Activated gamma-delta T cell treated with anti-CD3 and anti-CD28 coated beads, Interleukin-2, amount 50 U/mL, for 16 hours (primary cell): ENCODE measurements around the gene TRPC6.

Experiments used
- DNase-seq: peaks from one replicate; pipeline ENCODE4 v3.0.0-alpha.2; 2020; ENCODE audit warnings: low read depth

The TRPC6 gene

DNA sequence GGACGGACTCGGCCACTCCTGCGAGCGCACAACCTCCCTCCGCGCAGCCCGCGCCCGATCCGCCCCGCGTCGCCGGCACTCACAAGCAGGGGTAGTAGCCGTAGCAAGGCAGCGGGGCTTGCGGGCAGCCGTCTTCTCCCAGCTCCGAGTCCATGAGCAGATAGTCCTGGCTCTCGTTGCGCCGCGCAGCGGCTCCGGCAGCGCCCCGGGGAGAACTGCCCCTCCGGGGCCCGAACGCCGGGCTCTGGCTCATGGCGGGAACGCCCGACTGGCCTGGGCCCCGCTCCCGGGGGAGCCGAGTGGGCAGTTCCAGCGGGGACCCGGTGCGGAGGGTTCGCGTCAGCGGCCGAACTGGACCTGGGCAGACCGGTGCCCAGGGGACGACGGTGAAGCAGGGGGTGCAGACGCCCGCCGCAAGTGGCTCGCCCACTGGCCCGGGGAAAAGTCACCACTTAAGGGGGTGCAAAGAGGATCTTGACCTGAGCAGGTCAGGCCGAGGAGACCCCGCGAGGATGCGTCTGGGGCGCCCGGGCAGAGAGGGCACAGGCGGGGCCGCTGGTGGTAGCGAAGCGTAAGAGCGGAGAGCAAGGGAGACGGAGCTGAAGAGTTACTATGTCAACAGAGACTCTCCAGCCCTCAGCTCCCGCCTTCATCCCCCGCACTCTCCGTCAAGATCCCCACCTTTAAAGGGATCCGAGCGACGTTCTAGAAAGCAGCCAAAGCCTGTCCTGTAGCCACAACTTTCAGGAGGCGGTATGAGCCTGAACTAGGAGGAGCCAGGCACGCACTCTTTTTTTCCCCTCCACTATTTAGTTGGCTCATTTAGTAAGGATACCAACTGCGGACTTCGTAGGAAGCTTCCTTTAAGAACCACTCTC is at the start of gene TRPC6:
Gene TRPC6, minus strand, starts transcription at position 757 of the 878 bp plus-strand sequence. Its CDS starts 504 bp downstream, at position 253.
- DNase-seq: no peak

DNA sequence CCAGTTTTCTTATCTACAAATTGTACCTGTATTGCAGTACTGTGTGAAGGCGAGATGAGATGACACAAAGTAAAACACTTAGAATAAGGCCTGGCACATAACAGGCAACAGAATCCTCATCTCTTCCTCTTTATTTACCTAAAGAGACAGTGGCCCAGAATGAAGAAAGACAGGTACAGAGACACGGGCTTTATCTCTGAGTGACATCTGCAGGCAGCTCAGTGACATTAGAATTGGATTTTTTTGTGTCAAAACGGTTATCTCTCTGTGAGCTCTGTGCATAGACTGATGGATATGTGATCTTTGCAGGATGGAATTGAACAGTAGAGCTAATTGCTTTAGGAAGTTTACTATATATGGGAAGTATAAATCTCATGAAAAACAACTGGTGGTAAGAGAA is 36.2 kb upstream of the TRPC6 start:
- no peak for DNase-seq

DNA sequence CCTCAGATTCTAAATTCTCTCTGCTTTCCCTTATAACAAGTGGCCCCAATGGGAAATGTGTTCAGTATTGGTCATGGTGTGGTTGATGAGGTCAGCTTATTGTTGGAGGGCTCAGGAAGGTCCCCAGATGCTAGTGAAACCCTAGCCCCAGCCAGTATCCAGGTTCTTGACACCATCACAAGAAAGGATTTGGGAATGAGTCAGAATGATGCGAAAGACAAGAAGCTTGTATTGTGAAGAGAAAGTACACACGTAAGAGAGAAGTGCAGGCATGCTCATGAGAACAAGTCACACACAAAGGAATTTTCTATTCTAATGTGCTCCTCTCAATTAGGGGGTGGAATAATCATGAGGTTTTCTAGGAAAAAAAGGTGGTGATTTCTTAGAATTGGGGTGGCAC is 34.9 kb upstream of the TRPC6 start:
- DNase-seq: no peak

DNA sequence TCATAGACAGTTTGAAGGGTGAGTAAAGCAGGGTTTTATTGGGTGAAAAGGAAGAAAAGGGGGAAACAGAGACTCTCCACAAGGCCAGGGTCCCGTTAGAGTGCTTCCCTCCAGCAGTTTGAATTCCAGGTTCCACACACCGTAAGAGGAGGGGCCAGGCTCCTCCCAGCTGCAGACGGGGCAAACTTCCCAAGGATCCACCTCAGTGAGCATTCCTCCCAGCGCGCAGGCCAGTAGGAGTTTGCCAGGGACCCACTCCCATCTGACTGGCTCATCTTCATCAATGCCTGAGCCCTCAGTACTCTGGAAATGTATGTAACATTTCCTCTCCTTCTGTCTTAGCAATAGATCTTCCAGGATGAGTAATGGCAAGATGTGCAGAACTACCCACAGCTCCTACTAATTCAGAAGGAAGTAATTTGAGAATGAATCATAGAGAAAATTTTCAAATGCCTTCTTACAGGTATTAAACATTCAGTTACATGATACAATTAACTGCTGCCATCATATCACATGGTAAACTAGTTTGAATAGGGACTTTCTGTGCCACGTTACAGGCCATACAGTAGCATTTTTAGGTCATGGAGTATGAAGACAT is 34.0 kb upstream of the TRPC6 start:
- no peak for DNase-seq

DNA sequence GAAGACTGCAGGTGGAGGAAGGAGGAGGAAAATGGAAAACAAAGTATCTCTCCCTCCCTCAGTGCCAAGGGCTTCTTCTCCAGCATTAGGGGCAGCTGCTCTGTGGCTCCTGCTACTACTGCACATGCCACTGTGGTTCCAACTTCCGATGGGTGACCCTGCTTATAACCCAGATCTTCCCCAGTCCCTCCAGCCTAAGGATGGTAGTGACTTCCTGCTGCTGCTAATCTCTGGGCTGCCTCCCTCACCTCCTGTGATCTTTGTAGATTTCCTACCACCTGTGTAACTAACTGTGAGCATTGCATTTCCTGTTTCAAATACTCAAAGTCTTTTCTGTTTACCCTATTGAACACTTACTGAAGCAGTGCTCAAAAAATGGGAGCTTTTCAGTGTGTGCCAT is 28.7 kb upstream of the TRPC6 start:
- DNase-seq: no peak

DNA sequence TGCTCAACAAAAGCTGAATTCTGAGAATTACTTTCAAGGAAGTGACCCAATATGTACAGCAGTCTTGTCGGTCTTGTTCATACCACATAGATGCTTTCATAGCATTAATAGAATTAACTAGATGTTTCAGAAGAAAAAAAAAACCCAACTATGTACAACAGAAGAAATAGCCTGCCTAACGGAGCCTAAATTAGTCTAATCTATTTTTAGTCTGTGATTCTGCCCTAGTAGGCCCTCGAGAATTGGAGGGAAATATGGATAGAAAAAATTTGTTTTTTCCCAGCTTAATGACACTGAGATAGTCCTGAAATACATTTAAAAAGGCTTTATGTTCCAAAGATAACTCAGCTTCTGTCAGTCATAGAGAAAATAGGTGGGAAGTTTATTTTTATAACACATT is 17.1 kb upstream of the TRPC6 start:
- DNase-seq: no peak

DNA sequence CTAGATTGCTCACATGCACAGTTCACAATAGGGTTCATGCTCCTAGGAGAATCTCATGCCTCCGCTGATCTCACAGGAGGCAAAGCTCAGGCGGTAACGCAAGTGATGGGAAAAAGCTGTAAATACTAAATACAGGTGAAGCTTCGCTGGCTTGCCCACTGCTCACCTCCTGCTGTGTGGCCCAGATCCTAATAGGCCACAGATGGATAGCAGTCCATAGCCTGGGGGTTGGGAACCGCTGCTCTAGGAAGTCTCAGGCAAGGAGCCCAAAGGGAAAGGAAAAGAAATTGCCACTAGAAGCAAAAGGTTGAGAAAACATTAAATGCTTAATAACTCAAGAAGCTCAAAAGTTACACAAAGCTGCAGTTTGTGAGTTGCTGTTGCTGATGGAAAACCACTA is 3.2 kb upstream of the TRPC6 start:
- no peak for DNase-seq

DNA sequence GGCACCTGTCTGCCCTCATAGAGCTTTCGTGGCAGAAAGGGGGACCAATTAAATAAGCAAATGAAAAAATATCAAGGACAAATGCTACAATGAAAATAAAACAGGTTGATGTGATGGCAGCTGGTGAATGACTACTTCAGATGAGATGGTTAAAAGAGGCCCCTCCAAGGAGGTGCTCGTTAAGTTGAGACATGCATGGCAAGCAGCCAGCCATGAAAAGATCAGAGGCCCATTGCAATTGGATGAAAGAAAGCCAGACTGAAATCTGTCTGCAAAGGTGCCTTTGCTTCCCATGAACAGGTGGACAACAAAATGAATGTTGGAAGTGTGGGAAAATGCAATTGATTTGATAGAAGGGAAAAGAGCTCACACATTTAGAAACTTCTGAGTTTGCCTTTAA is 848 bp upstream of the TRPC6 start:
- DNase-seq: no peak

DNA sequence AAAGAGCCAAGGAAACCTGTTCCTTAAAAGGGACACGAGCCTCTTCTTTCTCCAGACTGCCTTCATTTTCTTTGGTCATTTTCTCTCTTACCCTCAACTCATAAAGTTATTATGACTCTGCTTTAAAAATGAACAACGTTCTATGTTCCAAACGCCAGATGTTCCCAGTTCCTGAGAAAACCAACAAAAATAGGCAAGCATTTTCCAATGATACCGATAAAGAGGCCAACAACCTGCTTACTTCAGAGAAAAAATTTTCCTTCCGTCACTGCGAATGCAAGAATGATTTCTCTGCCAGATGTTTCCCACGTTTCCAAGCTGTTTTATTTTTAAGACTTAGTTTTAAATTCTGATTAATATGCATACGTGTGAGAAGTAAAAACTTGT is 315 bp upstream of the TRPC6 start:
- DNase-seq: no peak

DNA sequence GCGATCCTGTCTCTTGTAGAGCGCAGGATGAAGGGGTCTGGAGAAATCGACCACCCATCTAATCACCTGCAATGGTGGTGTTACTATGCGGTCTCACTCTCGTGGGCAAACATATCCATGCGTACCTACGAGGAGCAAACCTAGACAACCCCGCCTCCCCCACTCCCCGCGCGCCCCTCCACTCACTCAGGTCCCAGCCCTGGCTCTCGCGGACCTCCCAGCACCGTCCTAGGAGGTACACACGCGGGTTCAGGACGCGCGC is 887 bp downstream of the TRPC6 start:
- no peak for DNase-seq

DNA sequence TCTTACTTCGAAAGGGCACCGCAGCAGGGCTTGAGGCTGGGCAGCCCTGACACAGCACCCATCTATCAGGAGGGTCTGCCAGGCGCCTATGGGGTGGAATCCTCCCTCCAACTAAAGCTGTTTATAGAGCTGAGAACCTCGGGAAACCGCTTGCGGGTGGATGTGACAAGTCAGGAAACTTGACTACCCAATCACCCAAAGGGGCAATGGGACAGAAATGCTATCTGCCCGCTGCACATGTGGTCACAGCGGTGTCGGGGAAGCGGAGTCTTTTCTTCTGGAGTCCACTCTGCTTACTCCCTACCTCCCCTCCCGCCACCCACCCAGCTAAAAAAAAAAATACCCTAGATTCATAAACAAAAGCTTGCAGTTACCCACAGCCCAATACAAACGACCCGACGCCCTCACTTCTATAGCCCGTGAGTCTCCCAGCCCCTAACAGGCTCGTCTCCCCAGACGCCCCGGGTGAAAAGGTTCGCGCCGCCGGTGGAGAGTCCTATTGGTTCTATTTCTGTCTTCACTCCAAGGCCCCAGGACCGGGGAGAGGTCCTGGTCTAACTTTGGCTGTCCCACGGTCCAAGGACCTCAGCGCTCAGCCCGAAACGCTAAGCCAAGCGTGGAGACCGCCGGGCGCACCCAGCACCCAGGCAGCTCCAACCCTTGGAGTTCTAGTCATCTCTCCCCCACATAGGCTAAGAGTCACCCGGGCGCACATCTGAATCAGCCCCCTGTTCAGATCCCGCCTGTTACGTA is 1.4 kb downstream of the TRPC6 start:
- no peak for DNase-seq

DNA sequence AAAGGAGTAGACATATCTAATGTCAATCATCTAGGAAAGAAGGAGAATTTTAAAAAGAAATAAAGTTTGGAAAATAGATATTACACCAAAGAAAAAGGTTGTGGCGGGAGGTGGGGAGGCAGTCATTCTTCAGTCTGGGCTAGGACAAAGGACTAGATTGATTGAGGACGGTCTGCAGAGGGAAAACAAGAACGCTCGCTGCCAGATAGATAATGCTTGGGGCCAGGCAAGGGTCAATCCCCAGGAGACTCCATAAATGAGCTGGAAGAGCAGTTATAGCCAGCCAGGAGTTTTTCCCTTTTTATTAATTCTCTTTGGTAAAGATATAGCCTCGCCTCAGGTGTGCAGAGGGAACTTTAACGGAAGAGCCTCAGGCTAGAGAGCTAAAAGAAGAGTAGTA is 6.3 kb downstream of the TRPC6 start:
- no peak for DNase-seq

DNA sequence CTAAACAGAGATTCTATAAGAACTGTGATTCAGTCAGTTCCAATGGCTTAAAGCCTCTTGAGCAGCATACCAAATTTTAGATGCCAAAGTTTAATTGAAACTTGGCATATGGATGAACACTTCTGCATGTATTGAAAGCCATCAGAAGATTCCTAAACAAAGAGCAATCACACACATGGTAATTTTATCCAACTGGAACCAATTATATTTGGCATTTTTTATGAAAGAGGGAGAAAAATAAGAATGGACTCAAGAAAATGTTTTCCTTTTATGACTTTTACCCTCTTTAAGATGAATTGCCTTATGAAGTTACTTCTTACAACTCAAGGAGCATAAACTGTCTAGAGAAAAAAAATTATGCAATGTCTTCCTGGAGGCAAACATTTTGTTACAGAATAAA is 7.4 kb downstream of the TRPC6 start:
- DNase-seq: no peak

DNA sequence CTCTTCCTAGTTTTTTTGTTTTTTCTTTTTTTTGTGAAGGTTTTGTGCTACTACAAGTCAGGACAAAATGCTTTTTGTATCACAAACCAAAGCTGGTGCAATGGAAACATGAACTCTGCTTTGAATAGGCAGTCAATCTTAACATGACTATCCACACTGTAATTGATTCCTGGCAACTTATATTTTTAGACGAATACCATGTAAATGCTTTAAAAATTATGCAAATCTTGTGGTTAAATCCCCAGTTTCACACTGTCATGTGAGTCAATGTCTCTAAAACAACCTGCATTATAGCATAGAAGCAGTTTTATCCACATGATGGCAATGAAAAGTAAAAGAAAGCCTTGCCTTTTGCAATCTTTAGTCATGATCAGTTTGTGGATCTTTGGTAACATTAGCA is 8.9 kb downstream of the TRPC6 start:
- DNase-seq: no peak

DNA sequence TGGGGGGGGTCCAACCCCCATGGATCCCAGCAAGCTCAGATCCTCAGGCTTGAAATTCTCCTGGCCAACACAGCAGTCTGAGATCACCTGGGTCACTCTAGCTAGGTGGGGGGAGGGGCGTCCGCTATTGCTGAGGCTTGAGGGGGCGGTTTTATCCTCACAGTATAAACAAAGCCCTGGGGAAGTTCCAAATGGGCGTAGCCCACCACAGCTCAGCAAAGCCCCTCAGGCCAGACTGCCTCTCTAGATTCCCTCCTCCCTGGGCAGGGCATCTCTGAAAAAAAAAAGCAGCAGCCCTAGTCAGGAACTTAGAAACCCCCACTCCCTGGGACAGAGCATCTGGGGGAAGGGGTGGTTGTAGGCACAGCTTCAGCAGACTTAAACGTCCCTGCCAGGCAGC is 16.7 kb downstream of the TRPC6 start:
- DNase-seq: no peak

DNA sequence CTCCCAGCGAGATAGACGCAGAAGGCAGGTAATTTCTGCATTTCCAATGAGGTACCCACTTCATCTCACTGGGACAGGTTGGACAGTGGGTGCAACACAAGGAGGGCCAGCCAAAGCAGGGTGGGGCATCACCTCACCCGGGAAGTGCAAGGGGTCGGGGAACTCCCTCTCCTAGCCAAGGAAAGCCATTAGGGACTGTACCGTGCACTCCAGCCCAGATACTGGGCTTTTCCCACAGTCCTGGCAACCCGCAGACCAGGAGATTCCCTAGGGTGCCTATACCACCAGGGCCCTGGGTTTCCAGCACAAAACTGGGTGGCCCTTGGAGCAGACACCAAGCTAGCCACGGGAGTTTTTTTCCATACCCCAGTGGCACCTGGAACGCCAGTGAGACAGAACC is 17.2 kb downstream of the TRPC6 start:
- no peak for DNase-seq

DNA sequence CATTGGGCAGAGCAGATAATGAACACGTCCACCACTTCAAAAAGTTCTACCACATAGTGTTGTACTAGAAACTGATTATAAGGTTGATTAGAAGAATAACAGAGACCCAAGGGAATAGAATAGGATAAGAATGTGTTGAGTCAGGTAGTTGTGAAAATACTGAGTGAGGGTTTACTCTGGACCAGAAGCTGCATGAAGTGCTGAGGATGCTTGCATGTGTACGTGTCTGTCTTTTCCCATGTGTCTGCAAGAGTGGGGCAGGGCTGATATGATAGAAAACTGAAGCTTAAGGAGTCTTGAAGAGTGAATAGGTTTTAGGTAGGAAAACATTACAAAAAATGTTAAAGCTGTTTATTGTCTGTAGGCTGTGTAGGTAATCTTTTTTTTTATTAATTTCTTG is 20.6 kb downstream of the TRPC6 start:
- DNase-seq: no peak

DNA sequence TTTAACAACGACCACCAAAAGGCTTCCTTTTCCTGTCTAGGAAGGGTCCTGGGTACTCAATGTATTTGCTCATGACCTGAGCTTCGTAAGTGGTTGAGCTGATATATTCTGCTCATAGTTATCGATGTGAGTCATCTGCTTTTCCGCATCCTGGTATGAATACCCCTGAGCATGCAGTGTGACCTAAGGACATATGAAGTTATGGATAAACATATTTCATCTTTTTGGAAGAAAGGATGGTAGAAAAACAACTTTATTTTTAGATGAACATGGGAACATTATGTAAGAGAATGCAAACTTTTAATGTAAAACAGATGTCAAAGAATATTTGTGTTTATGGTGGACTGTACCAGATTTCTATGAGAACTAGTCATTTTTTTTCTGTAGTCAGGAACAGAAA is 28.4 kb downstream of the TRPC6 start:
- DNase-seq: no peak

DNA sequence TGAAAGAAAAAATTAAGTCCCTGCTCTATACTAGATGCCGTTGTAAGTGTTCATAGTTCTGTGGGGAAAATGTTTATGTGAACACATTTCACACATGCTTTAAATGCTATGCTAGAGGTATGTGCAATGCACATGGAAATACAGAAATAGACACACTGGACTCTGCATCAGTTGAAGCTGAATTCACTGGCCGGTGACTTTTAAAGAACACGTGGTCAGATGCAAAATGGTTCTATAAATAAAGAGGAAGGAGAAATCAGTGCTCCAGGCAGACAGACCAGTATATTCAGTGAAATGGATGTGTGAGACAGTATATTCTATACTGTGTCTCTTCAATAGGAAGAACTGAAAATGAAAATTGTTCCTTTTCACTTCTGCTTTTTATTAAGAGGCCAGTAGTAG is 29.9 kb downstream of the TRPC6 start:
- DNase-seq: no peak

DNA sequence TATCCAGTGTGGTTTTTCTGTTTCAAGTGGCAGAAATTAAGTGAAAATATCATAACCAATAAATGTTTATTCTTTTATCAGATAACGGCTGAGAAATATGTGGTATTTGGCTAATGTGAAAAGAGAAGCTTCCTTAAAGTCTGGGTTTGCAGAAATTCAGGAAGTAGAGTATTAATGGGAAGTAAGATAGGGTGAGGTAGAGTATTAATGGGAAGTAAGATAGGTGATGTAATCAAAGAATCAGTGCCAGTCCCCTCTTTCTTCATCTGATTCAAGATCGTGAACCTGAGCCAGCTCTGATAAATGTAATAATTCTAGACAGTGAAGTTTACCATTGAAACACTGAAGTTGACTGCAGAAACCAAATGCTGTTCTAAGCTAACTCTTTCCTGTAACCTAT is 30.9 kb downstream of the TRPC6 start:
- DNase-seq: no peak

DNA sequence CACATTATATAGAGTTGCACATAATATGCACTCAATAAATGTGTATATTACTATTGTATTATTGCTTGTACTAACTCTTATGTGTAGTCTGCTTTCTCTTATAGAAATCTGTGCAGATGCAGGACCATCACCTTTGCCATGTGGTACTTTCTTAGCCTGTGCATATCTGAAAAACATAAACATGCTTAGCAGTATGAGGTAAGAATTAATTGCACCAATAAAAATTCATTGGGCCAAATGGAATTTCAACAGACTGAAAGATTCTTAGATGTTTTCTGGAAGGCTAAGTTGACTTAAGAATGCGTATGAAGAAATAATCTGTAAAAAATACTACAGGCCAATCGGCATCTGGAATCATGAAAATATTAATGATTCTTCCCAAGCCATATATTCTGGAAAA is 55.3 kb downstream of the TRPC6 start:
- DNase-seq: no peak

DNA sequence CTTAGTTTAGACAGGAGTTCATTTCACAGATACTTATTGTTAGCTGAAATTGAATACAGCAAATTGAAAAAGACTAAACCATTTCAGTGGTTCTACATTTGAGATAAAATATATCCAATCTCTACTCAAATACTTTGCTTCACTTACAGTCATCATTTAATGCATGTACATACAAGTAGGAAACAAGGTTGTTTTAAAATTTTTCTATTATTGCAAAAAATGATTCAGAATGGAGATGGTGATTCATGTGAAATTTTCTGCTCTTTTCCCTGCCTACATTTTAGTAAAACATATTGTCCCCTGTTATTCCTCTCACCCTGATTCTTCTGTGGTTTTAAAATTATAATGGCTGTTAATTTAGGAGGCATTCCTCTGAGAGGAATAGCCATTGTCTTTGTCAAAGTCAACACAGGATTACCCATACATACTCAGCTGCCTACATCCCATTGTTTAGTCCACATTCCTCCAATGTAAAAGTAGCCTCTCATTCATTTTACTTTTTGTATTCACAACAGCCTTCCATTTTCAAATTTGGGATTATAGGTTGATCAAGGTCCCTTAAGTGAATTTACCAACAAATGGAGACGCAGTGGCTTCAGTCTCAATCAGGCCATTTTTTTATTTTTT is 60.1 kb downstream of the TRPC6 start:
- no peak for DNase-seq

DNA sequence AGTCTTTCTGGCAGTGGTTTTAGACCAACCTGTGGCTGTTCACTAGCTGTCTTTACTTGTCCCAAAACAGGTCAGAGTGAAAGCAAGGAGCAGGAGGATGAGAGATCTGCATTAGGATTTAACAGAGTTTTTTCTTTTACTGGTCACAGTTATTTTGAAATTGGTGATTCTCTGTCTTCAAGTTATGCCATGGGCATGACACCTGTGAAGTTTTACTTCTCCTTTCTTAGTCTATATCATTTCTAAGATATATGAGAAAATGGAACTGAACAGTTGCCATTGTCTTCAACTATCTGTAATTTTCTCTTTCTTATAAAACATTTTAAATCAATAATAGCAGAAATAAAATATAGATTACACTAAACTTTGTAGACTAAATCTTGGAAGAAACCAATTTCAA is 60.6 kb downstream of the TRPC6 start:
- DNase-seq: no peak
